Measurements from ENCODE around the gene NGF. TPM values are rescaled to one million over a fixed set of nuclear protein-coding genes. Genes with fewer than 3 reads are reported as not detected.

NGF gene
- total and polyA plus RNA-seq, 9 of the 15 experiments (the other 6 are each of a cell fraction or from before 2014, with no cell fraction given): not detected

- Histone ChIP-seq H4K20me1 (replicated peaks; ENCODE audit: control insufficient read depth, insufficient read depth, low read length) (no peaks in the 10 kb centered on the region), H3K4me3 (no peak overlapping the region), H3K4me1 (replicated peaks in 1 of 2; ENCODE audit: control insufficient read depth in 2 of 2, insufficient read depth in 2 of 2, low read length in 2 of 2) (no peaks in the 10 kb centered on the region), H3K79me2 (ENCODE audit: control insufficient read depth, insufficient read depth, low read length) (no peaks in the 10 kb centered on the region), H3K9me3 (replicated peaks; ENCODE audit: control insufficient read depth, insufficient read depth, low read depth, low read length) (no peaks in the 10 kb centered on the region), H2AFZ (ENCODE audit: low read depth, low read length) (no peak overlapping the region), H3K9ac (ENCODE audit: insufficient read depth in 1 of 2, low read depth in 2 of 2, low read length in 2 of 2) (no peak overlapping the region), H3K4me2 (ENCODE audit: insufficient read depth, low read length) (no peak overlapping the region), H3K36me3 (ENCODE audit: control insufficient read depth, insufficient read depth, low read length) (no peaks in the 10 kb centered on the region), H3K27ac (ENCODE audit: extremely low read depth, low read depth, low read length) (no peak overlapping the region), H3K27me3 (ENCODE audit: control insufficient read depth in 2 of 2, insufficient read depth in 2 of 2, low read length in 2 of 2) (peaks cover 0 to 4% of the 10 kb centered on the region in 2 experiments; a peak in 2 of 5 replicates), H3K9me1 (ENCODE audit: control insufficient read depth, insufficient read depth, low read length) (no peaks in the 10 kb centered on the region)
- in situ Hi-C loops (cut with MboI) (no loop called here), intact Hi-C loops (cut with micrococcal nuclease) (no loop called here)
- ChIA-PET CTCF (ENCODE audit: low intra/inter-chr PET ratio) (no interaction called here), POLR2A (interaction anchor here (0.6 to 1.1 kb wide), 4 partner anchors 8 to 1155 kb away, joined by 3 to 5 read pairs (median 4); no protein-coding TSS in a partner anchor)
- no TSS peak for BruUV-seq (replicated peaks)
- no peak for ATAC-seq
- WGBS (ENCODE audit: insufficient coverage, low coverage, missing lambda C conversion rate): 0% methylated on average over 2 of the region's 2 CpGs
- DNase-seq (ENCODE audit: extremely low read depth in 1 of 4, low spot score in 3 of 4): no peak
- no peak for FAIRE-seq
- TF ChIP-seq CXXC5 (CRISPR knock-in tag; IDR thresholded peaks at IDR 0.05) (no peak), SMARCE1 (IDR thresholded peaks at IDR 0.05) (no peak), RBM15 (IDR thresholded peaks at IDR 0.05; ENCODE audit: insufficient read depth, low read length) (no peak)
These were observed 38.8 kb downstream of the NGF start for GRCh38 chr1:115299266-115299665.

GRCh38 chr1:115296981-115297380 lies 41.1 kb downstream of the NGF start:
- Histone ChIP-seq H3K27ac (ENCODE audit: extremely low read depth, low read depth, low read length) (no peak overlapping the region), H3K9me1 (ENCODE audit: control insufficient read depth, insufficient read depth, low read length) (no peaks in the 10 kb centered on the region), H3K4me3 (no peak overlapping the region), H3K79me2 (ENCODE audit: control insufficient read depth, insufficient read depth, low read length) (no peaks in the 10 kb centered on the region), H3K36me3 (ENCODE audit: control insufficient read depth, insufficient read depth, low read length) (no peaks in the 10 kb centered on the region), H3K4me1 (replicated peaks in 1 of 2; ENCODE audit: control insufficient read depth in 2 of 2, insufficient read depth in 2 of 2, low read length in 2 of 2) (no peaks in the 10 kb centered on the region), H3K27me3 (ENCODE audit: control insufficient read depth in 2 of 2, insufficient read depth in 2 of 2, low read length in 2 of 2) (peaks cover 0 to 8% of the 10 kb centered on the region in 2 experiments; a peak in 2 of 5 replicates), H3K4me2 (ENCODE audit: insufficient read depth, low read length) (no peak overlapping the region), H4K20me1 (replicated peaks; ENCODE audit: control insufficient read depth, insufficient read depth, low read length) (no peaks in the 10 kb centered on the region), H3K9ac (ENCODE audit: insufficient read depth in 1 of 2, low read depth in 2 of 2, low read length in 2 of 2) (no peak overlapping the region), H3K9me3 (replicated peaks; ENCODE audit: control insufficient read depth, insufficient read depth, low read depth, low read length) (no peaks in the 10 kb centered on the region), H2AFZ (ENCODE audit: low read depth, low read length) (no peak overlapping the region)
- FAIRE-seq (no peak), ATAC-seq (no peak), DNase-seq (ENCODE audit: extremely low read depth in 1 of 4, low spot score in 3 of 4) (no peak)
- 0% methylated on average over 2 of the region's 2 CpGs for WGBS (ENCODE audit: insufficient coverage, low coverage, missing lambda C conversion rate)
- TF ChIP-seq ZNF282 (CRISPR knock-in tag; IDR thresholded peaks at IDR 0.05) (no peak), NFIX (CRISPR knock-in tag; IDR thresholded peaks at IDR 0.05; ENCODE audit: low read depth) (no peak), TCF7L2 (IDR thresholded peaks at IDR 0.05; ENCODE audit: low read depth, low read length) (no peak), ZNF551 (CRISPR knock-in tag; IDR thresholded peaks at IDR 0.05) (no peak), GTF2F1 (IDR thresholded peaks at IDR 0.05; ENCODE audit: low read depth, low read length) (no peak), GTF2A2 (tag; IDR thresholded peaks at IDR 0.05) (no peak)
- no TSS peak for BruUV-seq (replicated peaks)
- ChIA-PET POLR2A (no interaction called here), CTCF (ENCODE audit: low intra/inter-chr PET ratio) (no interaction called here)
- in situ Hi-C loops (cut with MboI) (no loop called here), intact Hi-C loops (cut with micrococcal nuclease) (no loop called here)
